K562 (cell line): ENCODE data around the gene IFI30. TPM values are rescaled to one million over a fixed set of nuclear protein-coding genes. Genes with fewer than 3 reads are reported as not detected.

Experiments
- CAMTA2 ChIP-seq: fragments of 250-450 bp; sonication (Bioruptor Pico); conservative IDR thresholded peaks from 2 replicates; pipeline ENCODE4 v1.5.1; 2022
- CBFA2T3 ChIP-seq: fragments of 450-650 bp; IDR thresholded peaks from 2 replicates; pipeline ENCODE4 v1.6.1; 2017
- ELF1 ChIP-seq: fragments of 200-800 bp; sonication (Bioruptor generic); IDR thresholded peaks from 2 replicates; pipeline ENCODE4 v1.6.1; 2016; ENCODE audit warnings: missing genetic modification characterization, missing compliant biosample characterization
- ETS2 ChIP-seq: IDR thresholded peaks from 2 replicates; pipeline ENCODE4 v1.6.1; 2016; ENCODE audit warnings: borderline replicate concordance, missing genetic modification characterization, mild to moderate bottlenecking, moderate library complexity, missing compliant biosample characterization; ENCODE audit not compliant: poor library complexity, severe bottlenecking
- EWSR1 ChIP-seq: fragments of 450-650 bp; IDR thresholded peaks from 2 replicates; pipeline ENCODE4 v1.6.1; 2018; ENCODE audit warnings: borderline replicate concordance, mild to moderate bottlenecking, low read depth, moderate library complexity; ENCODE audit not compliant: partially characterized antibody
- ILF3 ChIP-seq: fragments of 450-650 bp; IDR thresholded peaks from 2 replicates; pipeline ENCODE4 v1.6.1; 2018; ENCODE audit warnings: antibody characterized with exemption, mild to moderate bottlenecking, moderate library complexity, borderline replicate concordance
- ILK ChIP-seq: fragments of 450-650 bp; IDR thresholded peaks from 2 replicates; pipeline ENCODE4 v1.6.1; 2016; ENCODE audit warnings: missing genetic modification characterization, low read depth, mild to moderate bottlenecking, missing compliant biosample characterization, moderate library complexity, borderline replicate concordance
- NR1H2 ChIP-seq: sonication (generic); formaldehyde crosslinking; IDR thresholded peaks from 2 replicates; pipeline ENCODE4 v1.4.0; 2020; ENCODE audit warnings: mild to moderate bottlenecking, missing genetic modification reagents
- PHF8 ChIP-seq: fragments of 200-600 bp; sonication (generic); IDR thresholded peaks from 2 replicates; pipeline ENCODE4 v1.6.1; 2012; ENCODE audit warnings: mixed run types, mild to moderate bottlenecking, inconsistent platforms, low read length, moderate library complexity, borderline replicate concordance
- SAFB2 ChIP-seq: fragments of 200-400 bp; formaldehyde crosslinking; IDR thresholded peaks from 2 replicates; pipeline ENCODE4 v1.6.1; 2018; ENCODE audit warnings: borderline replicate concordance, low read length, low read depth, moderate library complexity; ENCODE audit not compliant: severe bottlenecking
- SNIP1 ChIP-seq: fragments of 450-650 bp; IDR thresholded peaks from 2 replicates; pipeline ENCODE4 v1.7.1; 2017; ENCODE audit warnings: low read depth, mild to moderate bottlenecking
- SNRNP70 ChIP-seq: fragments of 200-400 bp; formaldehyde crosslinking; optimal IDR thresholded peaks from 2 replicates; pipeline ENCODE3; 2017; ENCODE audit warnings: low read depth, low read length
- YY1 ChIP-seq, 3 experiments: IDR thresholded peaks; 2 replicates each; pipeline ENCODE4 v1.6.1; 2011; ENCODE audit warnings: low read length in 2 of 3, mild to moderate bottlenecking in 2 of 3, moderate library complexity in 2 of 3, borderline replicate concordance in 1 of 3, control low read depth in 1 of 3, low read depth in 1 of 3; ENCODE audit not compliant: insufficient read depth in 3 of 3, insufficient replicate concordance in 2 of 3, control insufficient read depth in 1 of 3, insufficient read length in 1 of 3; ENCODE audit errors: extremely low read depth in 1 of 3
- ZBTB17 ChIP-seq: fragments of 450-650 bp; formaldehyde crosslinking; IDR thresholded peaks from 2 replicates; pipeline ENCODE4 v1.4.0; 2020; ENCODE audit warnings: mild to moderate bottlenecking
- ZFP36 ChIP-seq: fragments of 150-350 bp; IDR thresholded peaks from 2 replicates; pipeline ENCODE4 v1.6.1; 2018; ENCODE audit warnings: low read length, low read depth; ENCODE audit not compliant: partially characterized antibody
- ZNF384 ChIP-seq: IDR thresholded peaks from 2 replicates; pipeline ENCODE4 v1.6.1; 2012; ENCODE audit warnings: low read depth, low read length, improper control_type of control experiment
- ZNF583 ChIP-seq: fragments of 250-450 bp; sonication (Bioruptor Pico); IDR thresholded peaks from 2 replicates; pipeline ENCODE4 v1.4.0; 2020
- polyA plus RNA-seq, 8 experiments: library from polyadenylated mRNA; depleted of rRNA in 4 of 8; stranded (reverse) in 5 of 8; unstranded in 3 of 8; fragments of >200 nt; fragmentation: Nextera tagmentation in 2 of 8; fragmentation: Illumina TruSeq in 1 of 8; extraction: Ambion mirVana in 2 of 8; extraction: Trizol in 1 of 8; gene quantifications; 2 replicates each; pipeline versions ENCODE4 v1.2.1 to v1.2.3, GENCODE V29; 2011 to 2014; ENCODE audit warnings: inconsistent platforms in 1 of 8, missing spikeins in 1 of 8
- total RNA-seq, 7 experiments: library from RNA; depleted of rRNA in 6 of 7; stranded (reverse); fragments of >200 nt in 6 of 7; fragmentation: Illumina TruSeq in 2 of 7; extraction: Trizol in 2 of 7; gene quantifications; 2 replicates each; pipeline versions ENCODE4 v1.2.1 to v1.2.3, GENCODE V29; 2011 to 2021; ENCODE audit warnings: low replicate concordance in 1 of 7
- TF ChIP-seq, protein P1 (sequence below): sonication (generic); formaldehyde crosslinking; IDR thresholded peaks from 2 replicates; pipeline ENCODE4 v1.8.0; 2022; ENCODE audit warnings: mild to moderate bottlenecking, missing genetic modification reagents
- TF ChIP-seq, protein P2 (sequence below): fragments of 200-800 bp; sonication (Bioruptor generic); IDR thresholded peaks from 2 replicates; pipeline ENCODE4 v1.6.1; 2016; ENCODE audit warnings: missing genetic modification characterization, missing compliant biosample characterization

Gene IFI30
- total and polyA plus RNA-seq, 9 of the 15 experiments (the other 6 are each of a cell fraction or from before 2014, with no cell fraction given): 63.7 to 430 (median 109) TPM

DNA sequence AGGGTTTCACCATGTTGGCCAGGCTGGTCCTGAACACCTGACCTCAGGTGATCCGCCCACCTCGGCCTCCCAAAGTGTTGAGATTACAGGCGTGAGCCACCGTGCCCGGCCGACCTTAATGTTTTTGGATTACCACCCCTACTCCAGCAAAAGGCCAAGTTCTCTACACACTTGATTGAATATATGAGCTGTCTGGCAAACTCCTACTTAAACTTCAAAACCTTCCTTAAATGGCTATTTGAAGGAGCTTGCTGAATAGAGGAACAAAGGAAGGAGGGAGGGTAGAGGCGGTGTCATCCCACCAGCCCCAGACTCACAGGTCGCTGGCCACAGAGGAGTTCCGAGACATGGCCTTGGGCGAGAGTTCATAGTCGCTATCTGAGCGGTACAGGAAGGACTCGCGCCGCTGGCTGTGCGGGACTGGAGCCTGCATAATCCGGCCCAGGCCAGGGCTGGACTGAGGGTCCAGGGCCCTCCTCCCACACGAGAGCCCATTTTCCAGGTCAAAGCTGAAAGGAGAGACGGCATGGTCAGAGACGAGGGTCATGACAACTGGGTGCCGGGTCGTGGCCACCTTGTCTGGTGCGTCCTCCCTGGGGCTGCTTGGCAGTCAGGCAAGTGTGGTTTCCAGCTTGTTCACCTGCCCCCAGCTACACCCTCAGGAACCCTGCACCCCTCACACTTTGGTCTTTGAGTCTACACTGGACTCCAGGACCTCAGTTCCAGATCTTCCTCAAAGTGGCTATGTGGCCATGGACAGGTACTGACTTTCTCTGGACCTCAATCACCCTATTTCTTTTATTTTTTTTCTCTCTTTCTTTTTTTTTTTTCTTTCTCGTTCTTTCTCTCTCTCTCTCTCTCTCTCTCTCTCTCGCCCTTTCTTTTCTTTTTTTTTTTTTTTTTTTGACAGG, 48.5 kb downstream of the IFI30 start (continued):
- TF ChIP-seq SNIP1 (no peak), ZBTB17 (CRISPR knock-in tag) (no peak), NR1H2 (no peak), ZNF583 (CRISPR knock-in tag) (0 out of 2 replicates have a peak, but pooled peaks have one; percentile 32), ZFP36 (no peak), CBFA2T3 (peak; percentile 36; the same call in 1 of the 2 replicates), ETS2 (no peak), CAMTA2 (no peak), ILF3 (no peak), ZNF384 (peak; percentile 41; the same call in 1 of the 2 replicates), SAFB2 (no peak), PHF8 (peak; percentile 37; the same call in 1 of the 2 replicates), SNRNP70 (no peak), ILK (tag) (no peak), ELF1 (tag) (no peak), EWSR1 (no peak), YY1 (IDR thresholded peaks at IDR 0.05; ENCODE audit: borderline replicate concordance in 1 of 3, control insufficient read depth in 1 of 3, extremely low read depth in 1 of 3, insufficient read depth in 3 of 3, insufficient read length in 1 of 3, insufficient replicate concordance in 2 of 3, low read depth in 1 of 3, low read length in 2 of 3) (no peak)
- TF ChIP-seq, protein P1, sequence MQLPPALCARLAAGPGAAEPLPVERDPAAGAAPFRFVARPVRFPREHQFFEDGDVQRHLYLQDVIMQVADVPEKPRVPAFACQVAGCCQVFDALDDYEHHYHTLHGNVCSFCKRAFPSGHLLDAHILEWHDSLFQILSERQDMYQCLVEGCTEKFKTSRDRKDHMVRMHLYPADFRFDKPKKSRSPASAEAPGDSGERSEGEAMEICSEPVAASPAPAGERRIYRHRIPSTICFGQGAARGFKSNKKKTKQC (CRISPR knock-in tag): no peak
- TF ChIP-seq, protein P2, sequence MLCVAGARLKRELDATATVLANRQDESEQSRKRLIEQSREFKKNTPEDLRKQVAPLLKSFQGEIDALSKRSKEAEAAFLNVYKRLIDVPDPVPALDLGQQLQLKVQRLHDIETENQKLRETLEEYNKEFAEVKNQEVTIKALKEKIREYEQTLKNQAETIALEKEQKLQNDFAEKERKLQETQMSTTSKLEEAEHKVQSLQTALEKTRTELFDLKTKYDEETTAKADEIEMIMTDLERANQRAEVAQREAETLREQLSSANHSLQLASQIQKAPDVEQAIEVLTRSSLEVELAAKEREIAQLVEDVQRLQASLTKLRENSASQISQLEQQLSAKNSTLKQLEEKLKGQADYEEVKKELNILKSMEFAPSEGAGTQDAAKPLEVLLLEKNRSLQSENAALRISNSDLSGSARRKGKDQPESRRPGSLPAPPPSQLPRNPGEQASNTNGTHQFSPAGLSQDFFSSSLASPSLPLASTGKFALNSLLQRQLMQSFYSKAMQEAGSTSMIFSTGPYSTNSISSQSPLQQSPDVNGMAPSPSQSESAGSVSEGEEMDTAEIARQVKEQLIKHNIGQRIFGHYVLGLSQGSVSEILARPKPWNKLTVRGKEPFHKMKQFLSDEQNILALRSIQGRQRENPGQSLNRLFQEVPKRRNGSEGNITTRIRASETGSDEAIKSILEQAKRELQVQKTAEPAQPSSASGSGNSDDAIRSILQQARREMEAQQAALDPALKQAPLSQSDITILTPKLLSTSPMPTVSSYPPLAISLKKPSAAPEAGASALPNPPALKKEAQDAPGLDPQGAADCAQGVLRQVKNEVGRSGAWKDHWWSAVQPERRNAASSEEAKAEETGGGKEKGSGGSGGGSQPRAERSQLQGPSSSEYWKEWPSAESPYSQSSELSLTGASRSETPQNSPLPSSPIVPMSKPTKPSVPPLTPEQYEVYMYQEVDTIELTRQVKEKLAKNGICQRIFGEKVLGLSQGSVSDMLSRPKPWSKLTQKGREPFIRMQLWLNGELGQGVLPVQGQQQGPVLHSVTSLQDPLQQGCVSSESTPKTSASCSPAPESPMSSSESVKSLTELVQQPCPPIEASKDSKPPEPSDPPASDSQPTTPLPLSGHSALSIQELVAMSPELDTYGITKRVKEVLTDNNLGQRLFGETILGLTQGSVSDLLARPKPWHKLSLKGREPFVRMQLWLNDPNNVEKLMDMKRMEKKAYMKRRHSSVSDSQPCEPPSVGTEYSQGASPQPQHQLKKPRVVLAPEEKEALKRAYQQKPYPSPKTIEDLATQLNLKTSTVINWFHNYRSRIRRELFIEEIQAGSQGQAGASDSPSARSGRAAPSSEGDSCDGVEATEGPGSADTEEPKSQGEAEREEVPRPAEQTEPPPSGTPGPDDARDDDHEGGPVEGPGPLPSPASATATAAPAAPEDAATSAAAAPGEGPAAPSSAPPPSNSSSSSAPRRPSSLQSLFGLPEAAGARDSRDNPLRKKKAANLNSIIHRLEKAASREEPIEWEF: no peak
